GM19324 (cell line): ENCODE measurements around the gene GNE.
"Not testable (repeated sequence)": the region's sequence is repeated elsewhere in the genome, so short reads cannot be mapped to it uniquely, and the experiment has no call there.

Experiments
- ATAC-seq: cut with Tn5 transposase; IDR thresholded peaks from one replicate; pipeline ENCODE4 v1.9.1; 2021; ENCODE audit warnings: mild to moderate bottlenecking, moderate library complexity; ENCODE audit not compliant: unreplicated experiment, low FRiP score

GNE gene

GRCh38 chr9:36273354-36273753 is 15.1 kb upstream of the GNE start:
- not testable (repeated sequence) for ATAC-seq

- no peak for ATAC-seq
Measured at GRCh38 chr9:36268007-36268427, 9.8 kb upstream of the GNE start.

- ATAC-seq: no peak
Measured at GRCh38 chr9:36264896-36265295, 6.6 kb upstream of the GNE start.

- ATAC-seq: no peak
Measured at GRCh38 chr9:36263683-36264082, 5.4 kb upstream of the GNE start.

- no peak for ATAC-seq
Measured at GRCh38 chr9:36258996-36259533, 817 bp upstream of the GNE start.

DNA sequence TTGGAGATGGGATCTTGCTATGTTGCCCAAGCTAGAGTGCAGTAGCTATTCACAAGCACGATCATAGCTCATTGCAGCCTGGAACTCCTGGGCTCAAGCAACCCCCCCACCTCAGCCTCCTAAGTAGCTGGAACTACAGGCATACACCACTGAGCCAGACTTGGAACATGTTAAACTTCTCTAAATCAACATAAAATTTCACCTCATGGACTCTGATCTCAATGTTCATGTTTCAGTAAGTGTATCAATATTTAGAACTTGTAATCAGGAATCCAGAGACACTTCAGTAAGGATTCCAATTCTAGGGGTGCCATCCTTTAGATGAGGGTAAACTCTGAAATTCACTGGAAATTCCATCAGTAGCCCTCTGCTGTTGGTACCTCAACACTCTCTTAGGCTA is 6.8 kb downstream of the GNE start:
- ATAC-seq: no peak

DNA sequence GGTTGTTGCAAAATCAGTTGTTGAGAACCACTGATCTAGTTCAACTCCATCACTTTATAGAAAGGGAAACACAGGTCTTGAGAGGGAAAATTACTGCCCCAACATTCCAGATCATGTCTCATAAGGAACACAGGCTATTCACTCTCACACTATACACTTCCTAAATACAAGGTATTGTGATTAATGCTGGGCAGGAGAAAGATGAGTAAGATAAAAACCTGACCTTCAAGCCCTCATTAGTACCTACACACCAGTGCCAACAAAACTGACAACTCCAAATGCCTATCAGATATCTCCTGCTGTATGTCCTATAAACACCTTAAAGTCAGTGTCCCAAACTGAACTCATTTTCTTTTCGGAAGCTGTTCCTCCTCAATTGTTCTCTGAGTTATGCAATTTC is 8.2 kb downstream of the GNE start:
- ATAC-seq: no peak

DNA sequence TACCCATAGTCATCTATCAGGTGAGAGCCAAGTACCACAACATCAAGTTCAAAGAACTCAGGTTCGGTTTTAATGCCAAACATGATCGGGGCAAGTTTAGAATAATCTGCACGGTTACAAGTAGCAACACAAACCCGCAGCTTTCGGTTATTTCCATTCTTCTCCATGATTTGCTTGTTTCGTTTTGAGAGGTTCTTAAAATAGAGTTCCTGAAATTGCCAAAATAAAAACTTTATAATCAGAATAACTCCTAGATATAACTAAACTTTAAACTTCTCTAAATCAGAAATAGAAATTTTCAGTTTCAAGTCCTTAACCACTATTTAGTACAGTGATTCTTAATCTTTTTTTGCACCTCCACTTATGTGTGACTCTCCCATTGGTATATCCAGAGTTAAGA is 9.1 kb downstream of the GNE start:
- no peak for ATAC-seq

GRCh38 chr9:36248061-36248460 is 10.2 kb downstream of the GNE start:
- ATAC-seq: not testable (repeated sequence)

DNA sequence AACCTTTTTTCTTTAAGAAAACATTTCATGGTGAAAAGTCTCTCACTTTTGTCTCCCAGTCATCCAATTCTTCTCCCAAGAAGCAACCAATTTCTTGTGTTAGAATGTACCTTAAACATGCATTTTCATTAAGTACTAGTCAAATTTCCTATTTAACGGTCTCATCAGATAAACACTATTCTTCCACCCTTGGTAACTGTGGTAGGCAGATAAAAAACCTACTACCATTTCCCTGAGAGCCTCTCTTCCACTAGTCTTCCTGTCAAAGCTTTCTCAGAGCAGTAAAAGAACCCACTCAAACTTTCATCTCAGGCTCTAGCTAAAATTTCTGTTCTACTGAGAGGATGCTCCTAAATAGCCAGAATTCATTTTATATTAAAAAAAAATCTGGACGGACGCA is 10.9 kb downstream of the GNE start:
- no peak for ATAC-seq

- no peak for ATAC-seq
Measured at GRCh38 chr9:36245906-36246305, 12.3 kb downstream of the GNE start.

- ATAC-seq: not testable (repeated sequence)
Measured at GRCh38 chr9:36239675-36240074, 18.6 kb downstream of the GNE start.

DNA sequence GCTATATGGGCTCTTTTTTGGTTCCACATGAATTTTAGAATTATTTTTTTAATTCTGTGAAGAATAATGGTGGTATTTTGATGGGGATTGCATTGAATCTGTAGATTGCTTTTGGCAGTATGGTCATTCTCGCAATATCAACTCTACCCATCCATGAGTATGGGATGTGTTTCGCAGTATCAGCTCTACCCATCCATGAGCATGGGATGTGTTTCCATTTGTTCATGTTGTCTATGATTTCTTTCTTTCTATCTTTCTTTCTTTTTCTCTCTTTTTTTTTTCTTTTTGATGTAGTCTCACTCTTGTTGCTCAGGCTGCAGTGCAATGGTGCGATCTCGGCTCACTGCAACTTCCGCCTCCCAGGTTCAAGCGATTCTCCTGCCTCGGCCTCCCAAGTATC is 19.0 kb downstream of the GNE start:
- not testable (repeated sequence) for ATAC-seq

GRCh38 chr9:36237230-36237629 is 21.0 kb downstream of the GNE start:
- ATAC-seq: no peak

DNA sequence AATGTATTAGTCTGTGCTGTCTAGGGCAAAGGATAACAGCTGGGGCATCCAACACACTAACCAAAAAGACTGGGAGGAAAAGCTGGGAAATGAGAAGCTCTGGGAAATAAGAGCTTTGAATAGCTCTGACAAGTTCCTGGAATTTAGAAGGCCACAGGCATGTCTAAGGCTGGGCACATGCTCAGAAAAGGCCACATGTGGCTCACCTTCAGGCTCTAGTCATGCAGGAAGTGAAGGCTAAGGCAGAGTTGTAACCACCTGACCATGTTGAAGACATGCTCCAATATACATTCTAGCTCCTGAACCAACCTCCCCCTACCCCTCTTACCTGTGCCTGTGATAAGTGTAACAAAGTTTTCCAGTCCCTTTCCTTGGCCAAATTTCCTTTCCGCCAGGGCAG is 35.8 kb downstream of the GNE start:
- no peak for ATAC-seq

GRCh38 chr9:36221667-36222066 is 36.6 kb downstream of the GNE start:
- no peak for ATAC-seq

GRCh38 chr9:36218411-36218901 is 39.8 kb downstream of the GNE start:
- no peak for ATAC-seq

DNA sequence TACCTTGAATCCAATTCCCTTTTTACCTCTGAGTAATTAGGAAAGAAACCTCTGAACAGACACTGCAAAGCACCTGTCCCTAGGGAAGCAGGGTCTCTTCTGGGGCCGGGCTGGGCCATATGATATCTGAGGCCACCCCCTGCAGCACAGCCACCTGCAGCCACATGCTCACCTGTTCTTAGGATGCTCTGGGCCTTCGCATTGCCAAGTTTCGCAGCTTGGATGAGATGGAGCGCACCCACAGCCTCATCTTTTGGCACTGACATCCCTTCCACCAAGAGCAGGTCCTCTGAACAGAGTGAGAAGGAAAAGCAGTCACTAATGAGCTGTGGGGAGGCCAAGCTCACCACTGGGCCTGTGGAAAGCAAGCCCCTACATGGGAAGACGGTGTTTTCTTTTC is 40.2 kb downstream of the GNE start:
- ATAC-seq: no peak

DNA sequence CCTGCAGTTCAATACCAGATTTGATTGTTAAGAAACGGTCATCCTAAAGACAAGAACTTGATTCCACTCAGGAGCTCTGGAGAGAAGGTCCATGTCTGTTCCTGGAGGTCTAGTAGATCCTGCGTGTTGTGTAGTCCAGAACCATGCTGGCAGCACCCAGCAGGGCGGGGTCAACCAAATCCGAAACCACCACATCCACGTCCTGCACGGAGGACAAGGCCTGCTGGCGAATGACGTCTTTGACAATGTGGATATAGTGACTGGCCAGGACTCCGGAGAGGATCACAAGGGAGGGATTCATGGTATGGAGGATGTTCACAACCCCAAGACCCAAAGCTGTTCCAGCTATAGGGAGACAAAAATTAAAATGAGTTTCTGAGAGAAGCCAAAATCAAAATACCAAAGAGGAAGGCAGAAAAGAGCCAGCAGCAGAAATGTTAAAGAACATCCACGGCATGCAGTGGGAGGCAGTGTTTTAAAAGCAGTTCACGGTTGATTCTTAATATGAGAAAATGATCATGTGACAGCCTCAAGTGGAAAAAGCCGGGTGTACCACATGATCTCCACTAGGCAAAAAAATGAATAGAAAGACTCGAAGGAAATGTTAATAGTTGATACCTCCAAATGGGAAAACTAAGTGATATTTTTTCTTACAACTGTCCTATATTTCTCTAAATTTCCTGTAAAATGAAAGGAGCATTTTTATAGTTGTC is 40.8 kb downstream of the GNE start:
- ATAC-seq: no peak

DNA sequence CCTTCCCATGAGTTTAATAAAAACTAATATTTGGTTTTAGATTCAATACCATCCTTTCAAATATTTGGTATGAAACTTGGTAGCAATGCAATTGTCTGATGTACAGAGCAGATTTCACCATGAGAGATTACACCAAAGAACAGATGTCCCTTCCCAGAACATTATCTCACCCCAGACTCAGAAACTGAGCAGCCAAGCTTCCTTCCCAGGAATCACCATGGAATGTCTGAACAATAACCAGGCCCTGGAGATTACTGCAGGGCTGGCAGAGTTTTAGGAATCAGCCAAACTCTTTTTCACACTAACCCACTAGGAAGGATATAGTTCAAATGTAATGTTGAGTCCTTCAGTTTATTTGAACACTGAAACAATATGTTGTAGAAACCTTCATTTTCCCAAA is 43.7 kb downstream of the GNE start:
- ATAC-seq: no peak

DNA sequence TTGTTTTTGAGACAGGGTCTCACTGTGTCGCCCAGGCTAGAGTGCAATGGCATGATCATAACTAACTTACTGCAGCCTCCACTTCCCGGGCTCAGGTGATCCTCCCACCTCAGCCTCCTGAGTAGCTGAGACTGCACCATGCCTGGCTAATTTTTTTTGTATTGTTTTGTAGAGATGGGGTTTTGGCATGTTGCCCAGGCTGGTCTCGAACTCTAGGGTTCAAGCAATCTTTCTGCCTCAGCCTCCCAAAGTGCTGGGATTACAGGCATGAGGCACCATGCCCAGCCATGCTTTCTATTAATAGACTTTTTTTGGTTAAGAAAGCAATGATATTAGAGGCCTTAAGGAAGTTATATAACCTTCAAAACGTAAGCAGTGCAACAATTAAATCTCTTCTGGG is 44.3 kb downstream of the GNE start:
- no peak for ATAC-seq

DNA sequence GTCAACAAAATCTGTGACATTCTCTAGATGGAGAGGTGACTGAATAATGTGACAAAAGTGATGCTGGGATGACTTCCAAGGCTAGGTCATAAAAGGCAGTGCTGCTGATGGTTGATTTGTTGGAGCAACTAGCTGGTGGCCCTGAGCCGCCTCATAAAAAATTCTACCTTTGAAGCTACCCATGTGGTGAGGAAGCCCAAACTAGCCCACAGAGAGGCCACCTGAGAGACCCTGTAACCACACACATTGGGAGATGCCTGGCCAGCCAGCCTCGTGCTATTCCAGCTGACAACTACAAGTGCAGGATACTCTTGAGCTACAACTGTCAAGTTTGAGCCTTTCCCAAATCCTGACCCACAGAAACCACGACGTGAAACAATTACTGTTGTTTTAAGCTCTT is 44.9 kb downstream of the GNE start:
- no peak for ATAC-seq
